GM21515 (cell line): ENCODE data around the gene LAMA4.
"Not testable (repeated sequence)": the region's sequence is repeated elsewhere in the genome, so short reads cannot be mapped to it uniquely, and the experiment has no call there.

Experiments
- ATAC-seq: cut with Tn5 transposase; IDR thresholded peaks from one replicate; pipeline ENCODE4 v1.9.1; 2021; ENCODE audit not compliant: unreplicated experiment

Gene LAMA4

GRCh38 chr6:112106026-112106425, 148.3 kb downstream of the LAMA4 start:
- ATAC-seq = not testable (repeated sequence)

DNA sequence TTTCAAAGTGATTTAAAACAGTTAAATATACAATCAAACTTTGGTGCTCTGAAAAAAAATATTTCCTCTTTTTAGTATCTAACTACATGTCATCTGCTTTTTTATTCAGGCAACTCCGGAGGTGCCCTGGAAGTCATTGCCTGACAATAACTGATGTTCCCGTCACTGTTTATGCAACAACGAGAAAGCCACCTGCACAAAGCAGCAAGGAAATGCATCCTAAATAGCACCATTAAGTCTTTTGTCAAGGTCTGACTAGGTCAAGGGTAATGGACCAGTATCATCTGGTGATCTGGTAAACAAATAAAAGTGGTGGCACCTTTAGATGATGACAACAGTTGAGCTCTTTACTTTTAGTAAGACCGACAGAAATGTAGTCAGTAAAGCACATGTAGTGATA, 153.8 kb downstream of the LAMA4 start:
- no peak for ATAC-seq

GRCh38 chr6:112096901-112097300, 157.5 kb downstream of the LAMA4 start:
- ATAC-seq = no peak

GRCh38 chr6:112087916-112088315, 166.5 kb downstream of the LAMA4 start:
- no peak for ATAC-seq

GRCh38 chr6:112087136-112087911, 167.0 kb downstream of the LAMA4 start, which contains the start of the genes FAM229B and TUBE1:
TSS of gene FAM229B (plus strand) at chr6:112087591. CDS start at chr6:112099284, 11,693 bp downstream.
TSS of gene TUBE1 (minus strand) at chr6:112087482. CDS start at chr6:112087434, 48 bp downstream.
- ATAC-seq = peak; percentile 97

- peak; percentile 31 for ATAC-seq
Measured at GRCh38 chr6:112086744-112087135, 167.6 kb downstream of the LAMA4 start.

DNA sequence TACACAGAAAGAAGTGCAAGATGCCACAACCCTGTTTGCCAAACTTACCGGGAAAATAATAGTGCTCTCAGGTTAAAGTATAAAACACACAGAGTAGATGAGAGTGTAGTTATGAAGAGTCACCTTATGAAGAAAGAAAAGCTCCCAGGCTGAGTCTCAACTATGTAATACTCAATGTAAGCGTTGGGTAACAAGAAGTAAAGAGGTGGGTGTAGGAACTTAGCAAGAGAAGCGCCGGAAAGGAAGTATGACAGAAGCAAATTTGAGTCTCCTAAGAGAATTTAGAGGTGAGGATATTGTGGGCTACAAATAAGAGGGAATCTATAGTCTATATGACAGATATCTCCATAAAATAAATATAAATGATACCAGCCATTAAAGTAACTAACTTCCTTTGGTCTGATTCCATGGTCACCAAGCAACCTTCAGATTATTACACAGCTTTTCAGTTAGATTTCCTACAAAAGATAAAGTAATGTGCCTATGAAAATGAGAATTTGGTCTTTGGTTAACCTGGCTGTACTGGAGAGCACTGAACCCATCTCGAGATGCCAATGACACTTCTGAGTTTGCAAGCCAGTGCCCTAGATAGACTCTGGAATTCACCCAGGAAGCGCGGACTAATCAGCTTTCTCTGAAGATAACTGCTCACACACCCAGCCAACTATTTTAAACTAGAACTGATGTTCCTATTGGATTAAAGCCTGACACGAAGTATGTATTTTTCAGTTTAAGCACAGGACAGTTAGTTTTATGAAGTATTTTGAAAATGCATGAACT, 168.9 kb downstream of the LAMA4 start:
- no peak for ATAC-seq

DNA sequence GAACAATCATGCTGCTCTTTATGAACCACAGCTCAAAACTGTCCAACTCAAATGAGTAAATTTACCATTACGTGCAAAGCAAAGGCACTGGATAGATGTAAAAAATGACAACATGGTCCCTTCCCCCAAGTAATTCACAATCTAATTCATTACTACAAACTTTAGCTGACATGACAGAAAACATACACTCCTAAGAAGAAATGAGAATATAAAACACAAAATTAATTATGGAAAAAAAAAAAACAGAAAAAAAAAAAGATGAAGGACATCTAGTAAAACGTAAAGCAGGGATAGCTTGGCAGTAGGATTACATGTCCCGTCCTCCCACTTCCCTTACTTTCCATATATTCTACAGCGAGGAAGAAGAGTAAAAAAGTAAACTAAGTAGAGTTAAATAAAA, 172.8 kb downstream of the LAMA4 start:
- no peak for ATAC-seq

- no peak for ATAC-seq
Measured at GRCh38 chr6:112066606-112067005, 187.8 kb downstream of the LAMA4 start.

DNA sequence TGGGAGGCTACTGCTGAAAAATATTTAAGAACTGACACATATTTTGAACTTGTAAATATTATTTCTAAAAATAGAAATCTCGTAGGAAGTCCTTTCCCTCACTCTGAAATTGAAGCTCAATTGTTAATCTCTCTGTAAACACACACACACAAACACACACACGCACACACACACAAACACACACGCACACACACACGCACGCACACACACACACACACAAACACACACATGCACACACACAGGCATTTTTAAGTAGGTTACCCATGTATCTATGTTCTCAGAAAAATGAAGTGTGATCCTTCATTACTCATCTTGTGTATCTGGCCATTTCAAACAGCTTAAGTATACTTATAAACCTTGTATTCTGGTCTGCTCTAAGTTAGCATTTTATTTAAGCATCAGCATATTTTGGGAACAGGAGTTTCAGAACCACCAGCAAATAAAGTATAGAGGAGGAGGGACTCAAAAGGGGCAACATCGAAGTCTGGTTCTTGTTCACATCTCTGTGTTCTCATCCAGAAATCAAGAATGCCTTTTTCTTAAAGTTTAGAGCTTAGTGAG, 188.9 kb downstream of the LAMA4 start:
- ATAC-seq = no peak

DNA sequence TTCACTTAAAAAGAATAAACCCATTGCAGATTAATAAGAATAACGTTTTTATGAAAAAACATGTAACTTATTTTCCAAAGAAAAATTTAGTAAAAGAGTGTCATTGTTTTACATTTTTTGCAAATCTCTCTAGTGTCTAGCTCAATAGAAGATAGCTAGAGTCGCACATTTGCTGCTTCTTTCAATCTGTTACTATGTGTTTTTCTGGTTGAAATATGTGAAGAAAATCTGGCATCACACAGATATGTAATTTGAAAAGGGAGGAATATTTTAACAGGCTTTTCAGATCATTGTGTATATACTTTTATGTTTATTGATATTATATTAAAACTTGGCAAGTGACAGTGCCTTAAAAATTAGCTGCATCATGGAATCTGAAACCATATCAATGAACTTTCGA, 191.4 kb downstream of the LAMA4 start:
- no peak for ATAC-seq

- ATAC-seq = no peak
Measured at GRCh38 chr6:112061605-112062004, 192.8 kb downstream of the LAMA4 start.
